Measurements from ENCODE around the gene IFI6. TPM values are rescaled to one million over a fixed set of nuclear protein-coding genes. Genes with fewer than 3 reads are reported as not detected.

The IFI6 gene
- total and polyA plus RNA-seq, 4 donors: 5.9 to 339 (median 169) TPM

- H3K4me3 ChIP-seq (ENCODE audit: low read depth in 1 of 3, low read length in 3 of 3): no peak overlapping the region
- no peaks in the 10 kb centered on the region for H3K9me3 ChIP-seq (ENCODE audit: control insufficient read depth in 4 of 4, low read length in 3 of 4)
- H3K27ac ChIP-seq (ENCODE audit: low read depth in 1 of 2, low read length in 2 of 2): no peak overlapping the region
- H3K9ac ChIP-seq (ENCODE audit: low read depth in 1 of 2, low read length in 2 of 2): no peak overlapping the region
- no peaks in the 10 kb centered on the region for H3K4me1 ChIP-seq (ENCODE audit: control insufficient read depth in 4 of 4, insufficient read depth in 4 of 4, low read length in 3 of 4)
- peaks cover 0 to 3% (median 0%) of the 10 kb centered on the region in 4 donors for H3K27me3 ChIP-seq (ENCODE audit: control insufficient read depth in 4 of 4, insufficient read depth in 4 of 4, low read length in 3 of 4)
- no peaks in the 10 kb centered on the region for H3K36me3 ChIP-seq (ENCODE audit: control insufficient read depth in 4 of 4, insufficient read depth in 3 of 4, low read depth in 1 of 4, low read length in 3 of 4)
- no peak for TF ChIP-seq JUND (IDR thresholded peaks at IDR 0.05)
- TF ChIP-seq YY1 (IDR thresholded peaks at IDR 0.05): no peak
- no peak for TF ChIP-seq RXRA (IDR thresholded peaks at IDR 0.05)
- TF ChIP-seq, protein P1, sequence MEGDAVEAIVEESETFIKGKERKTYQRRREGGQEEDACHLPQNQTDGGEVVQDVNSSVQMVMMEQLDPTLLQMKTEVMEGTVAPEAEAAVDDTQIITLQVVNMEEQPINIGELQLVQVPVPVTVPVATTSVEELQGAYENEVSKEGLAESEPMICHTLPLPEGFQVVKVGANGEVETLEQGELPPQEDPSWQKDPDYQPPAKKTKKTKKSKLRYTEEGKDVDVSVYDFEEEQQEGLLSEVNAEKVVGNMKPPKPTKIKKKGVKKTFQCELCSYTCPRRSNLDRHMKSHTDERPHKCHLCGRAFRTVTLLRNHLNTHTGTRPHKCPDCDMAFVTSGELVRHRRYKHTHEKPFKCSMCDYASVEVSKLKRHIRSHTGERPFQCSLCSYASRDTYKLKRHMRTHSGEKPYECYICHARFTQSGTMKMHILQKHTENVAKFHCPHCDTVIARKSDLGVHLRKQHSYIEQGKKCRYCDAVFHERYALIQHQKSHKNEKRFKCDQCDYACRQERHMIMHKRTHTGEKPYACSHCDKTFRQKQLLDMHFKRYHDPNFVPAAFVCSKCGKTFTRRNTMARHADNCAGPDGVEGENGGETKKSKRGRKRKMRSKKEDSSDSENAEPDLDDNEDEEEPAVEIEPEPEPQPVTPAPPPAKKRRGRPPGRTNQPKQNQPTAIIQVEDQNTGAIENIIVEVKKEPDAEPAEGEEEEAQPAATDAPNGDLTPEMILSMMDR (IDR thresholded peaks at IDR 0.05; ENCODE audit: low read depth, low read length, missing input control): no peak
- TF ChIP-seq, protein P2, sequence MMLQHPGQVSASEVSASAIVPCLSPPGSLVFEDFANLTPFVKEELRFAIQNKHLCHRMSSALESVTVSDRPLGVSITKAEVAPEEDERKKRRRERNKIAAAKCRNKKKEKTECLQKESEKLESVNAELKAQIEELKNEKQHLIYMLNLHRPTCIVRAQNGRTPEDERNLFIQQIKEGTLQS (IDR thresholded peaks at IDR 0.05): no peak
- WGBS: 75% methylated on average over 14 of the region's 14 CpGs
- no peak for DNase-seq (ENCODE audit: low spot score)
Observed at GRCh38 chr1:27618341-27619082, 53.5 kb downstream of the IFI6 start.

- no peaks in the 10 kb centered on the region for H3K4me1 ChIP-seq (ENCODE audit: control insufficient read depth in 4 of 4, insufficient read depth in 4 of 4, low read length in 3 of 4)
- 86% methylated on average over 2 of the region's 2 CpGs for WGBS
Observed at GRCh38 chr1:27617420-27617819, 54.6 kb downstream of the IFI6 start.

More at GRCh38 chr1:27617420-27617819, 54.6 kb downstream of the IFI6 start:
- Histone ChIP-seq H3K4me3 (ENCODE audit: low read depth in 1 of 3, low read length in 3 of 3) (no peak overlapping the region), H3K27ac (ENCODE audit: low read depth in 1 of 2, low read length in 2 of 2) (no peak overlapping the region), H3K36me3 (ENCODE audit: control insufficient read depth in 4 of 4, insufficient read depth in 3 of 4, low read depth in 1 of 4, low read length in 3 of 4) (no peaks in the 10 kb centered on the region), H3K9ac (ENCODE audit: low read depth in 1 of 2, low read length in 2 of 2) (no peak overlapping the region), H3K9me3 (ENCODE audit: control insufficient read depth in 4 of 4, low read length in 3 of 4) (no peaks in the 10 kb centered on the region), H3K27me3 (ENCODE audit: control insufficient read depth in 4 of 4, insufficient read depth in 4 of 4, low read length in 3 of 4) (peaks cover 0 to 3% (median 0%) of the 10 kb centered on the region in 4 donors)
- TF ChIP-seq GABPA (IDR thresholded peaks at IDR 0.05 in 1 of 2, conservative IDR thresholded peaks at IDR 0.05 in 1 of 2): no peak
- no peak for TF ChIP-seq NR2F2 (IDR thresholded peaks at IDR 0.05)
- no peak for TF ChIP-seq EGR1 (IDR thresholded peaks at IDR 0.05; ENCODE audit: low read depth in 2 of 2)
- no peak for TF ChIP-seq JUND (IDR thresholded peaks at IDR 0.05)
- TF ChIP-seq HNF4A (conservative IDR thresholded peaks at IDR 0.05): no peak
- TF ChIP-seq RXRA (IDR thresholded peaks at IDR 0.05): no peak
- no peak for TF ChIP-seq FOXA2 (IDR thresholded peaks at IDR 0.05)
- TF ChIP-seq, protein P2 (IDR thresholded peaks at IDR 0.05): no peak
- TF ChIP-seq REST (IDR thresholded peaks at IDR 0.05): no peak
- no peak for TF ChIP-seq FOXA1 (IDR thresholded peaks at IDR 0.05)
- TF ChIP-seq SP1 (IDR thresholded peaks at IDR 0.05): no peak
- TF ChIP-seq YY1 (IDR thresholded peaks at IDR 0.05): no peak
- TF ChIP-seq TAF1 (conservative IDR thresholded peaks at IDR 0.05): no peak
- TF ChIP-seq, protein P3, sequence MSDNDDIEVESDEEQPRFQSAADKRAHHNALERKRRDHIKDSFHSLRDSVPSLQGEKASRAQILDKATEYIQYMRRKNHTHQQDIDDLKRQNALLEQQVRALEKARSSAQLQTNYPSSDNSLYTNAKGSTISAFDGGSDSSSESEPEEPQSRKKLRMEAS (IDR thresholded peaks at IDR 0.05): no peak
- TF ChIP-seq, protein P4, sequence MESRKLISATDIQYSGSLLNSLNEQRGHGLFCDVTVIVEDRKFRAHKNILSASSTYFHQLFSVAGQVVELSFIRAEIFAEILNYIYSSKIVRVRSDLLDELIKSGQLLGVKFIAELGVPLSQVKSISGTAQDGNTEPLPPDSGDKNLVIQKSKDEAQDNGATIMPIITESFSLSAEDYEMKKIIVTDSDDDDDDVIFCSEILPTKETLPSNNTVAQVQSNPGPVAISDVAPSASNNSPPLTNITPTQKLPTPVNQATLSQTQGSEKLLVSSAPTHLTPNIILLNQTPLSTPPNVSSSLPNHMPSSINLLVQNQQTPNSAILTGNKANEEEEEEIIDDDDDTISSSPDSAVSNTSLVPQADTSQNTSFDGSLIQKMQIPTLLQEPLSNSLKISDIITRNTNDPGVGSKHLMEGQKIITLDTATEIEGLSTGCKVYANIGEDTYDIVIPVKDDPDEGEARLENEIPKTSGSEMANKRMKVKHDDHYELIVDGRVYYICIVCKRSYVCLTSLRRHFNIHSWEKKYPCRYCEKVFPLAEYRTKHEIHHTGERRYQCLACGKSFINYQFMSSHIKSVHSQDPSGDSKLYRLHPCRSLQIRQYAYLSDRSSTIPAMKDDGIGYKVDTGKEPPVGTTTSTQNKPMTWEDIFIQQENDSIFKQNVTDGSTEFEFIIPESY (IDR thresholded peaks at IDR 0.05): no peak
- no peak for TF ChIP-seq RAD21 (IDR thresholded peaks at IDR 0.05)
- TF ChIP-seq, protein P1 (IDR thresholded peaks at IDR 0.05; ENCODE audit: low read depth, low read length, missing input control): no peak
- TF ChIP-seq HNF4G (IDR thresholded peaks at IDR 0.05): no peak
- DNase-seq (ENCODE audit: low spot score): no peak
